Erythroblast (primary cell): ENCODE results near the gene SBF1.

Experiments used
- GATA1 ChIP-seq: IDR thresholded peaks from 2 replicates; pipeline ENCODE4 v1.6.1; 2011; ENCODE audit warnings: low read depth, mild to moderate bottlenecking, control low read depth, low read length, moderate library complexity
- POLR2A ChIP-seq: IDR thresholded peaks from 2 replicates; pipeline ENCODE4 v1.6.1; 2011; ENCODE audit warnings: mild to moderate bottlenecking, low read length

DNA sequence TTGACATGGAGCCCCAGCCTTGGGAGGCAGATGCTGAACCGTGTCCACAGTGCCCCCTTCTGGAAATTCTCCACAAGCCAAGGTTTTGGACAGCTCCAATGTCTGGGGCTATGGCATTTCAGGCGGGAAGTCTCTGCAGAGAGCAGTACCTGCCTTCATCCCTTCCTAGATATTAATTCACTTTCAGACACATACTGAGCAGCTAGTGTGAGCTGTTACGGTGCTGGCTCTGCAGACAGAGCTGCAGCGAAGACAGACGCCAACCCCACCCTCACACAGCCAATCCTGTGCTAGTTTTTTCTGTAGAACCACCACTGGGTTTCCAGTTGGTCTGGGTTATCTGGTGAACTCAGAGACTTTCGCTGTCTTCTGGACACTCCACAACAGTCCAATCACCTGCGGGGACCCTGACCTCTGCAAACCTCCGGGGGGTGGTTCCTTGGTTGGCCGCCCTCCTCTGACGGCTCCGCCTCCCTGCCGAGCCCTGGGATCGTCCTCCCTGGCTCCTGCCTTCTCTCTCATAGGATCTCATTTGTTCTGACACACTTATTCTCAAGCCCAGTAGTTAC, 23.6 kb upstream of the SBF1 start:
- no peak for TF ChIP-seq POLR2A
- no peak for TF ChIP-seq GATA1
